Calu3 (cell line): ENCODE results near the gene CRACDL. TPM values are rescaled to one million over a fixed set of nuclear protein-coding genes. Genes with fewer than 3 reads are reported as not detected.
A peak's percentile ranks its signal among the peaks of the same experiment; 100 is the strongest.

Experiments used
- BruUV-seq: library from RNA; stranded (reverse); fragments of 400-500 nt; replicated peaks from 2 replicates; lab custom pipeline; 2021; lab: Mats Ljungman, UMichigan
- CTCF ChIA-PET: fragments of 300-600 bp; sonication (Branson Sonifier 250); formaldehyde crosslinking; loops from one replicate; lab custom pipeline; 2022; ENCODE audit warnings: antibody characterized with exemption; lab: Charles Lee
- DNase-seq: peaks from one replicate; pipeline ENCODE4 v3.0.0; 2022
- H3K27ac Mint-ChIP-seq: one replicate; pipeline ENCODE4 v1.8.0; 2022; ENCODE audit warnings: mixed read lengths; ENCODE audit not compliant: unreplicated experiment
- H3K27me3 Mint-ChIP-seq: one replicate; pipeline ENCODE4 v1.8.0; 2022; ENCODE audit warnings: mixed read lengths; ENCODE audit not compliant: unreplicated experiment
- H3K36me3 Mint-ChIP-seq: one replicate; pipeline ENCODE4 v1.8.0; 2022; ENCODE audit warnings: mild to moderate bottlenecking, moderate library complexity, mixed read lengths; ENCODE audit not compliant: insufficient read depth, unreplicated experiment
- H3K4me1 Mint-ChIP-seq: one replicate; pipeline ENCODE4 v1.8.0; 2022; ENCODE audit warnings: mild to moderate bottlenecking, low read depth, mixed read lengths; ENCODE audit not compliant: unreplicated experiment
- H3K4me3 Mint-ChIP-seq: one replicate; pipeline ENCODE4 v1.8.0; 2022; ENCODE audit warnings: mild to moderate bottlenecking, low read depth, moderate library complexity, mixed read lengths; ENCODE audit not compliant: unreplicated experiment
- H3K9me3 Mint-ChIP-seq: one replicate; pipeline ENCODE4 v1.8.0; 2022; ENCODE audit warnings: low read depth, mixed read lengths; ENCODE audit not compliant: unreplicated experiment
- CTCF ChIP-seq: fragments of 200-600 bp; IDR thresholded peaks from one replicate; pipeline ENCODE4 v1.8.0; 2022; ENCODE audit warnings: antibody characterized with exemption; ENCODE audit not compliant: unreplicated experiment
- intact Hi-C: fragments of 100-400 bp; cut with micrococcal nuclease; formaldehyde crosslinking; loops from one replicate; pipeline ENCODE4 v1.10.0; 2022; ENCODE audit not compliant: unreplicated experiment
- total RNA-seq: library from RNA; stranded (reverse); gene quantifications from 2 replicates; pipeline ENCODE4 v1.2.3, GENCODE V29; 2022

The CRACDL gene
- total RNA-seq, 1 experiment from 2014 or later, result 16.2 TPM

DNA sequence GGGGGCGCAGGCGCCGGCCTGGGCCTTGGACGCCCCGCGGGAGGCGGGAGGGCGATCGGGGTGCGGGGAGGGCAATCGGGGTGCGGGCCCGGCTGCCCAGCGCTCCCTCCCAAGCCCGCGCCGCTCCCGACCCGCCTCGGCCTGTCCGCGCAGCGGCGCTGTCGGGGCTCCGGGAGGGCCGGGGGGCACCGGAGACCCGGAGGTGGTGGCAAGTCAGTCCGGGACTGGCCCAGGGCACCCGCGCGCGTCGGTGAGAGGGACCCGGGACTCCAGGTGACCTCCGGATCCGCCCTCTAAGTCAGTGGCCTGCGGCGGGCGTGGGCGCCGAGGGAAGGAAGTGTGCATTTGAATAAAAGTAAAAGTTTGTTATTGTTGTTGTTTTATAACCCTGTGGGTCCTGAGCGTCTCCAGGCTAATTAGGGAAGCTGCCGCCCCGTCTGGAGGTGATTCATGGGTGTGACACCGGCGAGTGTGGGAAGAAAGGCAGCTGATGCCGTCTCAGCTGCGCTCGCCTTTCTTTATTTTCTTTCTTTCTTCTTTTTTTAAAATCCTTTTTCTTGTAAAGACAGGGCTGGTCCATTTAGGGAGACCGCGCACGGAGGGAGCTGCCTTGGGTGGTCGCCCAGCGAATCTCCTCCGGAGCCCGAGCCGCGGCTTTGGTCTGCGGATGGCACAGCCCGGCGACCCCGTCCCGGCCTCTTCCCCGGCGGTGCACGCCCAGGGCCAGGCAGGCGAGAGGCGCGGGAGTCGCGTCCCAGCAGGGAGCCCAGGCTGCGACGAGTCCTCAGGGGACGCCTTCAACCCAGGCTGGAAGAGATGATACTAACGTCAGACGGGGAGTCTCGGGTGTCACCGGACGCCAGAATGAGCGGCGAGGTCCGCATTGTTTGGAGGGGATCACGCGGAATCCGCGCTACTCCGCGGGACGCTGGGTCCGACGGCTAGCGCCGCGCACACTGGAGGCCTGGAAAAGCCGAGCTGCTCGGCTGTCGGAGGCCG lies 627 bp upstream of the CRACDL start:
- intact Hi-C loops, result no loop called here
- no peak for DNase-seq
- Mint-ChIP-seq H3K9me3 (no peaks in the 10 kb centered on the region), H3K27me3 (peaks cover 53% of the 10 kb centered on the region), H3K36me3 (no peaks in the 10 kb centered on the region), H3K27ac (no peak overlapping the region), H3K4me1 (peaks cover 9% of the 10 kb centered on the region), H3K4me3 (peak overlapping the region; percentile 66)
- CTCF ChIA-PET, result interaction anchor here (0.7 to 1.1 kb wide), 3 partner anchors 36 to 287 kb away, joined by 3 to 4 read pairs (median 3); no protein-coding TSS in a partner anchor
- BruUV-seq, result no TSS peak
- no peak for TF ChIP-seq CTCF

DNA sequence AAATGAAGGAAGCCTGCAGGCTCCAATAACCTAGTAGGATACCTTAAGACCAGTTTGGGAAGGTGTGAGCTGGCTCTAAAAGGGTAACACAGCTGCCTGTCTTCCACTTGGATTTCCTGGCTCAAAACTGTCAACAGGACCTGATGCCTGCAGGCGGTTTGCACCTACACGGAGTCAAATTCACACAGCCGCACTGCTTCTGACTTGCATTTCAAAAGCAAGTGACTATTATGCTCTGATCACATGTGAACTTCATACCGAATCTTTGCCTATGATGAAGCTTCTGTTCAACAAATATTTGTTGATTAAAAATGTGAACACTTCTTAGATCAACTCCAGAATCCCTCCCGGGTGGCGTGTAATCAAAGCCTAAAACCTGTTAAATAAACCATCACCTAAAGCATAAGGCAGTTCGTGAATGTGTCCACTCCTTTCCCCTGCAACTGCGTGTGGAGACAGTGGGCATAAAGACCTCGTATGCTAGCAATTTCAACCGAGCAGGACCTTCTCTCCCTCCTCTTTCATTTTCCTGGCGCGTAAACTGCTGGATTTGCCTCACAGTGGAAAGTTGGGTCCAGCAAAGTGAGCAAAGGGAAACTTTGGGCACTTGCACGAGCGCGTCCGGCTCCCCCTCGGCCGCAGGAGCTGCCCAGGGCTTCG lies 784 bp downstream of the CRACDL start:
- CTCF ChIA-PET, result interaction anchor here (0.7 kb wide), 1 partner anchor 286 kb away, joined by 4 read pairs; no protein-coding TSS in a partner anchor
- no TSS peak for BruUV-seq
- H3K27ac Mint-ChIP-seq, result no peak overlapping the region

DNA sequence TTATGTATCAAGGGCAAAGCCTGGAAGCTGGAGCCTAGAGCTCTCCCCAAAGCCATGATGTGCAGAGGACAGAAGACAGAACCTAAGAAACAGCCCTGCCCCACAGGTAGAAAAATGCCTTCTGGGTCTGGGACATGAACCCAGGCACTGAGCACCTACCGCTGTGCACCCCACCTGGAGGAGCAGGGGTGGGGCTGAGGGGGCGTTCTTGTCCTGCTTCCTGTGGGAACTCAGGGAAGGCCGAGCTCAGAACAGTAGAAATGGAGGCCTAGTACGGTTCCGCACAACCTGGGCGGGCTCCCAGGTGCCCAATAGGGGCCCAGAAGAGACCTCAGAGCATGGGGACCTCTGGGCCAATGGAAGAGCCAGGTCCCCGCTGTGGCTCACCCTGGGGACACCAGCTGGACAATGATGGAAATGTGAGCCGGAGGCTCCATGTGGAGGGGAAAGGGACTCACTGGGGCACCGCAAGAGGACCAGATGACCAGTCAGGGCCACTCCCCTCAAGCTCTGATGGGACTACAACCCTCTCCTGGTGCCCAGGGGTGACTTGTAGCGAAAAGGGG lies 3.2 kb downstream of the CRACDL start:
- H3K4me1 Mint-ChIP-seq, result peaks cover 9% of the 10 kb centered on the region
- H3K27ac Mint-ChIP-seq, result no peak overlapping the region
- no peaks in the 10 kb centered on the region for H3K9me3 Mint-ChIP-seq
- no peak for DNase-seq
- no peak overlapping the region for H3K4me3 Mint-ChIP-seq
- intact Hi-C loops, result no loop called here
- CTCF ChIA-PET, result no interaction called here
- no peak for TF ChIP-seq CTCF
- no TSS peak for BruUV-seq
- no peaks in the 10 kb centered on the region for H3K36me3 Mint-ChIP-seq
- peaks cover 27% of the 10 kb centered on the region for H3K27me3 Mint-ChIP-seq

More for the DNA sequence above, 784 bp downstream of the CRACDL start:
- peak overlapping the region; percentile 66 for H3K4me3 Mint-ChIP-seq
- peaks cover 51% of the 10 kb centered on the region for H3K27me3 Mint-ChIP-seq
- H3K9me3 Mint-ChIP-seq, result no peaks in the 10 kb centered on the region
- no peaks in the 10 kb centered on the region for H3K36me3 Mint-ChIP-seq
- no peak for DNase-seq
- intact Hi-C loops, result no loop called here
- peaks cover 9% of the 10 kb centered on the region for H3K4me1 Mint-ChIP-seq
- TF ChIP-seq CTCF, result no peak

GRCh38 chr2:98932164-98932563 lies 3.9 kb downstream of the CRACDL start:
- Mint-ChIP-seq H3K4me1 (peaks cover 9% of the 10 kb centered on the region), H3K9me3 (no peaks in the 10 kb centered on the region), H3K36me3 (no peaks in the 10 kb centered on the region), H3K4me3 (no peak overlapping the region), H3K27ac (no peak overlapping the region), H3K27me3 (peaks cover 20% of the 10 kb centered on the region)
- CTCF ChIA-PET, result no interaction called here
- no peak for TF ChIP-seq CTCF
- DNase-seq, result no peak
- intact Hi-C loops, result no loop called here
- BruUV-seq, result no TSS peak
